Posterior vena cava (tissue), 2 donors: ENCODE results near the gene GPR108. TPM values are rescaled to one million over a fixed set of nuclear protein-coding genes. Genes with fewer than 3 reads are reported as not detected.
A peak's percentile ranks its signal among the peaks of the same experiment; 100 is the strongest.

Experiments
- DNase-seq: peaks from one replicate; pipeline ENCODE4 v3.0.0-alpha.2; 2020; ENCODE audit warnings: low spot score
- intact Hi-C, 2 donors: fragments of 100-400 bp; cut with DNase I; formaldehyde crosslinking; loops; one replicate each; pipeline versions ENCODE4 v1.14.1 to v1.14.2; 2022 to 2023
- microRNA-seq, 2 donors: library from miRNA; unstranded; fragments of <30 nt; microRNA quantifications; one replicate each; pipeline ENCODE4 v1.2.0, GENCODE V29; 2020 to 2021; ENCODE audit warnings: borderline microRNAs expressed in 2 of 2
- total RNA-seq, 2 donors: library from RNA; stranded (reverse); fragmentation: NEBNext Ultra II Directional; extraction: Animal tissue kit (Norgen Biotek cat#: 25700); gene quantifications; one replicate each; pipeline ENCODE4 v1.2.1, GENCODE V29; 2021
- donor health status: DM: yes; HTN: yes; CAD: no.
- donor health status: DM: yes; HTN: yes; CAD: no.

GPR108 gene
- total RNA-seq, 2 donors from 2014 or later = 39.3 to 43.4 TPM

DNA sequence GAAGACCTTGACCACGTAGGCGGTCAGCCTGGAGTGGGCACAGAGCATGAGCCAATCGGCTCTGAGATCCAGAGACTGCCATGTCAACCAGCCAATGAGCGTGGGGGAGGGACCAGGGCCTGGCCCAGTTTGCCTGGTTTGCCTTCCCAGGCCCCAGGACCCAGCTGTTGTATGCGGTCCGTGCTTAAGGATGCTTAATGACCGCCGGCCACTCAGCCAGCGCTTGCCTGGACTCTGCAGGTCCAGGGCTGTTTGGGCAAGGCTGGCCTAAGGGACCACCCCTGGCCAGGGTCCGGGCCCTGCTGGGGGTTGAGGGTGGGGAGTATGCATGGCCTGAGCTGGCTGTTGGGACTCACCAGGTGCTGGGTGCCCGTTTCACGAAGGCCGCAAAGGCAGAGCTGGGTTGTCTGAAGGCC lies 44.3 kb downstream of the GPR108 start:
- DNase-seq = peak; percentile 57

GRCh38 chr19:6692027-6692426 lies 45.4 kb downstream of the GPR108 start:
- intact Hi-C loops = no loop called here
- DNase-seq = peak; percentile 25

More for the DNA sequence above, 44.3 kb downstream of the GPR108 start:
- intact Hi-C loops = no loop called here

- peak; percentile 40 for DNase-seq
- intact Hi-C loops = no loop called here
These were observed 46.0 kb downstream of the GPR108 start for GRCh38 chr19:6691342-6691741.

DNA sequence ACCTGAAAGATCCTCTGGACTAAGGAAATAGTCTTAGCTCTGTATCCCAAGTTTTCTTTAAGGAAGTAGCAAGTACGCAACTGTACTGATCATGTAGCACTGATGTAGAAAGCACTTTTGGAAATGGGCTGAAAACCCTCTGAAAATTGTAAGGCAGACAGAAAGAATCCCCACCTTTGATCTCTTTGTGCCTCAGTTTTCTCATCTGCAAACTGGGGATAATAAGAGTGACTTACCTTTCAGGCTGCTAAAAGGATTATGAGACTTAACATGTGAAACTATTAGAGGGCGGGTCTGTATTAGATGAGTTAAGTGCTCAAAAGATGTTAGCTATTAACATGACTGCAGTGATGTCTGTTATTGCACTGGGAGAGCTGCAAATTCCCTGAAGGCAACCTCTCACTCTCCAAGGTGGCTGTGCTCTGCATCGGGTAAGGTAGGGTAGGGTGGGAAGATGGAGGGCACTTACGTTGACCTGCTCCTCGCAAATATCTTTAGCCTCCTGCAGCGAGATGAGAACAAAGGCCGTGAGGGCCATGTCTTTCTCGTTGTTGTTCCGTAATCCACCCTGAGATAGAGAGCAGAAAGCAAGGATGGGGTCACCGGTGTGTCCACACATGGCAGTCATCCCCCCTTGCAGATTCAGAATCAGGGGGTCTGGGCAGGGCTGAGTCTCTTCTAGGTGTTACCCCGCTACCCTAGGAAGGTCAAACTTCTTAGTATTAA lies 47.1 kb downstream of the GPR108 start:
- intact Hi-C loops = no loop called here

DNA sequence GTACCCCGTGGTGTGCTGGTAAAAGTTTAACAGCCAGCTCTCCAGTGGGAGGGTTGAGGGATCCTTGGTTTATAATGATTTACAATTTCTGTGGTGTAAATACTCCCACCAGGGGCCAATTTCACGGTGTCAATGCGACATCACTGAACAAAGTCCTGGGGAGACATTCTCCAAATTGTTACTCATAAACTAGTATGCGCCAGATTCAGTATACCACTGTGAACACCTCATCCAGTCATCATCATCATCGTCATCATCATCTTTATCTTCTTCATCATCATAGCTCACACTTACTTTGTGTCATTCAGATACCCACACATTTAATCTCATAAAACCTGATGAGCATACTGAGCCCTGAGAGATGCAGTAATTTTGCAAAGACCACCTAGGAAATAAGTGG lies 50.3 kb downstream of the GPR108 start:
- DNase-seq = peak; percentile 30
- intact Hi-C loops = no loop called here

More for the DNA sequence above, 47.1 kb downstream of the GPR108 start:
- DNase-seq = peak; percentile 11

DNA sequence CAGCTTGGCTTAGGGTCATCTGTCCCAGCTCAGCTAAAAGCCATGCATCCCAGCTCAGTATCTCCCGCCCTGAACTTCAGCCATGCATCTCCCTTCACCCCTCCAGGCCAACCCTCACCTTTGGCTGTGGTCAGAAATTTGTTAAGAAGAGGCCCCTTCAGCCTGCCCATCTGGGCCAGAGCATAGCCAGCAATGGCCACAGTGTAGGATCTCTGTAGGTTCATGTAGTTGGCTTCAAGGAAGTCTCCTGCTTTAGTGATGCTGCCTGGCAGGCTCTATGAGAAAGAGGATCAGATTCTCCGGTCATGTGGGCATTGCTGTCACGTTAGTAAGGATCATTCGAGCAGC lies 50.8 kb downstream of the GPR108 start:
- intact Hi-C loops = no loop called here
- peak; percentile 19 for DNase-seq

DNA sequence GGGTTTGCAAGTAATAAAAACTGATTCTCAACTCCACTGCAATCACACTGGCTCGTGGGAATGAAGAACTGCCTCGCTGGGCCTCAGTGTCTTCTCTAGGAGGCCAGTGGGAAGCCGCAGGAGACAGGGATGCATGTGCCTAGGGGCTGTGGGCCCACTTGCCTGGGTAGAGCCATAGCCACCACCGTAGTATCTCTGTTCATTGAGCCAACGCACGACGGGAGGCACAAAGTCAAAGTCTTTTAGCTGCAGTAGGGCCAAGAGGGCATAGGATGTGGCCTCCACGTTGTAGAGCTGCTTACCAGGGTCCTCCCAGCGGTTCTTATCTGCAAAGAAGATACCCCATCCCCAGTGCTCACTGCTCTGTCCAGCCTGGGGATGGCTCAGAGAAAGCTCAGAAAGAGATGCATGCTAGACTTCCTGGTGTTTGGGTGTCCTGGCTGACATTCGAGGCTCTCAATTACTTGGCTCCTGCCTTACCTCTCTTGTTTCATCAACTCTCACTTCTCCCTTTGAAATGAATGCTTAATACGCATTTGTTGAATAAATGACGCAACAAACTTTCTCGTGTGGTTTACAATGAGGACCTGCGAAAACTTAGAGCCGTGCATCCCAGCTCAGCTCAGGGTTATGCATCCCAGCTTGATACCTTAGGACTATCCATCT lies 51.3 kb downstream of the GPR108 start:
- intact Hi-C loops = no loop called here
- DNase-seq = peak; percentile 48

DNA sequence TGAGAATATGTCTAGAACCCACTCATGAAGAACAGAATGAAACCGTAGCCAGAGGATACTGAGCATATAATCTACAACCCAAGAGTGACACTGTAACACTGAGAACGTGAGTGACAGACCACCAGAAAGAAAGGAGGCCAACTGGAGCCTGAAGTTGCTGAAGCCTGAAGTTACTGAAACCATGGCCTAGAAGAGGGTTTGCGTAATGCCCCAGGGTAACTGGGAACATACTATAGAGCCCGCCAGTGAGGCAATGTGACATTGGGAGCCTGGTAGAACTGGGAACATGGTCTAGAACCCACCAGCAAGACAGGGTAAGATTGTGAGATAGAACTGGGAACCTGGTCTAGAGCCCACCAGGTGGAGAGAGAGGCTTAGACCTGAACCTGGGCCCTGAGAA lies 51.9 kb downstream of the GPR108 start:
- intact Hi-C loops = no loop called here
- DNase-seq = peak; percentile 2

DNA sequence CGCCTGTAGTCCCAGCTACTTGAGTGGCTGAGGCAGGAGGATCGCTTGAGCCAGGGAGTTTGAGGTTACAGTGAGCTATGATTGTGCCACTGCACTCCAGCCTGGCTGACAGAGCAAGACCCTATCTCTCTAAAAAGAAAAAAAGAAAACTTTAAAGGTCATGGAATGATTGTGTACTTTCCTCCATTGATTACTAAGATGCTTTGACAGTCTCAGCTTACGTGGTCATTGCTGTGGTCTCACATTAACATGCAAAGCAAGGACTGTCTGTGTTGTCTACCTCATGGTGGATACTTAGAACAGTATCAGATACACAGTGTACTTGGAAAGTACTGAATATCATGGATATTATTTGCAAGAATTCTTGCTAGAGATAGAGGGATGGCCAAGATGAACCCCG lies 53.4 kb downstream of the GPR108 start:
- no peak for DNase-seq
- intact Hi-C loops = no loop called here

DNA sequence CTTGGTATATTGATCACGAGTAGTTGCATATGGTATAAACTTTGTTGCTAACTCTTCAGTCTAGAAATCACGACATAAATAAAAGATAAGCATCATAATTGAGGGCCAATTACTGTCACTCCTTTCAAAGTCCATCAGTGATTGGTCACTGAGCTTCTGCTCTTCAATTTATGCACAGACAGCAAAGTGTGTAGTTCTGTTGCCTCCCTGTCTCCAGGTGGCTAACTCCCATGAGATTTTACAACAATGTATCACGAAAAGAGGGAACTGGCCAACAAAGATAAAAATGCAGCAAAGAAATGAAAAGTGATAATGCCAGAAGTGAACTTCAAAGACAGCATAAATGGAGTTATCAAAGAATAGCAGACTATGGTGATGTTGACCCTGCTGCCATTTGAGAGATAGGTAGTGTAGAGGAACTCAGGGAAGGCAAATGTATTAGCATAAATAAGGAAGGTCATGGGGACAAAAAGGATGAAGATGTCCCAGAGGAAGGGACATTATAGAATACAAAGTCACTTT lies 54.7 kb downstream of the GPR108 start:
- intact Hi-C loops = no loop called here
- no peak for DNase-seq

- intact Hi-C loops = no loop called here
These were observed 57.2 kb downstream of the GPR108 start for GRCh38 chr19:6680141-6680540.

More at GRCh38 chr19:6680141-6680540, 57.2 kb downstream of the GPR108 start:
- peak; percentile 7 for DNase-seq

Small RNAs within 50 kb of the gene (microRNA-seq; reads per million reads assigned to microRNA genes)
- 0 to 0.52 reads per million in 2 donors for gene MIR6791

Other genes with a start within 250 kb of the GPR108 start
- under 1 TPM; 0.42 to 0.48 TPM for gene TUBB4A, start 235.3 kb downstream of the GPR108 start, total RNA-seq
- under 1 TPM; 0.42 to 0.67 TPM for gene TNFSF9, start 206.6 kb downstream of the GPR108 start, total RNA-seq
- under 1 TPM in 1 of 2 donors, not detected in 1; 0.46 TPM for gene CD70, start 146.4 kb downstream of the GPR108 start, total RNA-seq
- 1 to 10 TPM; 1.4 to 1.6 TPM for gene TNFSF14, start 67.4 kb downstream of the GPR108 start, total RNA-seq
- gene C3, start 16.9 kb downstream of the GPR108 start, total RNA-seq = 1,000 to 10,000 TPM in 1 of 2 donors, 100 to 1,000 TPM in 1; 929 to 2,763 TPM
- gene TRIP10, start 2.1 kb upstream of the GPR108 start, total RNA-seq = 10 to 100 TPM; 83.2 to 92.6 TPM
- under 1 TPM; 0.37 to 0.52 TPM for gene SH2D3A, start 29.9 kb upstream of the GPR108 start, total RNA-seq
- gene VAV1, start 35.1 kb upstream of the GPR108 start, total RNA-seq = 1 to 10 TPM; 6.4 to 7.8 TPM
- under 1 TPM; 0.48 to 0.93 TPM for gene ADGRE1, start 150.0 kb upstream of the GPR108 start, total RNA-seq